Neuronal stem cell (in vitro differentiated cells): ENCODE results near the gene LDLRAP1.
A peak's percentile ranks its signal among the peaks of the same experiment; 100 is the strongest.
"Not testable (repeated sequence)": the region's sequence is repeated elsewhere in the genome, so short reads cannot be mapped to it uniquely, and the experiment has no call there.

Experiments used
- DNase-seq: peaks from one replicate; pipeline ENCODE4 v3.0.0-alpha.2; 2013; ENCODE audit warnings: low spot score
- H2AFZ ChIP-seq: one replicate; pipeline ENCODE4 v1.6.1; 2013; ENCODE audit warnings: mild to moderate bottlenecking, low read length, inconsistent platforms
- H2AK5ac ChIP-seq: 2 replicates; pipeline ENCODE4 v1.6.1; 2013; ENCODE audit warnings: low read depth, mild to moderate bottlenecking, inconsistent platforms, low read length, moderate library complexity, mixed read lengths
- H2BK120ac ChIP-seq: 2 replicates; pipeline ENCODE4 v1.6.1; 2013; ENCODE audit warnings: low read depth, mild to moderate bottlenecking, inconsistent platforms, low read length, moderate library complexity, mixed read lengths
- H2BK12ac ChIP-seq: one replicate; pipeline ENCODE4 v1.6.1; 2013; ENCODE audit warnings: low read length, inconsistent platforms
- H2BK15ac ChIP-seq: 2 replicates; pipeline ENCODE4 v1.6.1; 2013; ENCODE audit warnings: mild to moderate bottlenecking, low read length, inconsistent platforms, mixed read lengths
- H2BK5ac ChIP-seq: one replicate; pipeline ENCODE4 v1.6.1; 2013; ENCODE audit warnings: inconsistent platforms, mild to moderate bottlenecking, low read length, moderate library complexity
- H3K14ac ChIP-seq: one replicate; pipeline ENCODE4 v1.6.1; 2013; ENCODE audit warnings: low read length, inconsistent platforms
- H3K18ac ChIP-seq: 2 replicates; pipeline ENCODE4 v1.6.1; 2013; ENCODE audit warnings: low read length, inconsistent platforms
- H3K23ac ChIP-seq: 2 replicates; pipeline ENCODE4 v1.6.1; 2013; ENCODE audit warnings: low read depth, mild to moderate bottlenecking, mixed read lengths, low read length, inconsistent platforms; ENCODE audit not compliant: poor library complexity
- H3K27ac ChIP-seq: replicated peaks from 3 replicates; pipeline ENCODE4 v1.5.1; 2013; ENCODE audit warnings: low read length, inconsistent platforms
- H3K27me3 ChIP-seq, 3 experiments: 2 replicates each; pipeline ENCODE4 v1.6.1; 2013; ENCODE audit warnings: low read length in 3 of 3, mild to moderate bottlenecking in 2 of 3, inconsistent platforms in 1 of 3, low read depth in 1 of 3, mixed read lengths in 1 of 3, moderate library complexity in 1 of 3; ENCODE audit not compliant: control insufficient read depth in 3 of 3, insufficient read depth in 3 of 3
- H3K36me3 ChIP-seq, 2 donors: replicated peaks in 1 of 2; 2 replicates each; pipeline ENCODE4 v1.6.1; 2013; ENCODE audit warnings: low read length in 2 of 2; ENCODE audit not compliant: control insufficient read depth in 2 of 2, insufficient read depth in 2 of 2
- H3K4ac ChIP-seq: 2 replicates; pipeline ENCODE4 v1.6.1; 2013; ENCODE audit warnings: inconsistent platforms, mild to moderate bottlenecking, low read length, moderate library complexity
- H3K4me1 ChIP-seq, 2 donors: 1 replicate in 1 of 2; 2 replicates in 1 of 2; pipeline ENCODE4 v1.6.1; 2013; ENCODE audit warnings: low read length in 2 of 2, low read depth in 1 of 2; ENCODE audit not compliant: control insufficient read depth in 2 of 2, insufficient read depth in 1 of 2
- H3K4me2 ChIP-seq: one replicate; pipeline ENCODE4 v1.6.1; 2013; ENCODE audit warnings: mild to moderate bottlenecking, low read length, inconsistent platforms; ENCODE audit not compliant: insufficient read depth, poor library complexity, severe bottlenecking
- H3K4me3 ChIP-seq, 2 donors: 2 replicates each; pipeline ENCODE4 v1.5.1; 2013; ENCODE audit warnings: low read length in 2 of 2, mild to moderate bottlenecking in 2 of 2, inconsistent platforms in 1 of 2, moderate library complexity in 1 of 2
- H3K79me1 ChIP-seq: one replicate; pipeline ENCODE4 v1.6.1; 2013; ENCODE audit warnings: low read depth, mild to moderate bottlenecking, inconsistent platforms, low read length, moderate library complexity
- H3K9ac ChIP-seq: one replicate; pipeline ENCODE4 v1.6.1; 2013; ENCODE audit warnings: mild to moderate bottlenecking, low read depth, low read length, inconsistent platforms; ENCODE audit not compliant: poor library complexity
- H3K9me3 ChIP-seq, 2 donors: replicated peaks in 1 of 2; 2 replicates each; pipeline versions ENCODE3 to v1.6.1; 2013; ENCODE audit warnings: low read length in 2 of 2, mild to moderate bottlenecking in 2 of 2, inconsistent platforms in 1 of 2, low read depth in 1 of 2, mixed read lengths in 1 of 2, moderate library complexity in 1 of 2; ENCODE audit not compliant: control insufficient read depth in 2 of 2, insufficient read depth in 1 of 2
- H4K8ac ChIP-seq: one replicate; pipeline ENCODE4 v1.6.1; 2013; ENCODE audit warnings: low read depth, mild to moderate bottlenecking, inconsistent platforms, low read length, moderate library complexity
- H4K91ac ChIP-seq: one replicate; pipeline ENCODE4 v1.6.1; 2013; ENCODE audit warnings: low read length, low read depth, mild to moderate bottlenecking, inconsistent platforms; ENCODE audit not compliant: poor library complexity
- WGBS, 2 donors: extraction: QIAGEN DNeasy Blood & Tissue Kit; methylation state at CpG; one replicate each; pipeline ENCODE4 v1.1.7; 2013; ENCODE audit warnings: missing lambda C conversion rate in 2 of 2, mixed read lengths in 1 of 2; ENCODE audit not compliant: insufficient read length in 2 of 2, insufficient replicate concordance in 1 of 2; ENCODE audit errors: extremely low coverage in 2 of 2; 5-methylcytosine and 5-hydroxymethylcytosine counted together

Gene LDLRAP1

GRCh38 chr1:25583519-25584370 is 40.3 kb downstream of the LDLRAP1 start:
- no peak overlapping the region for H2BK5ac ChIP-seq
- peaks cover 0 to 6% of the 10 kb centered on the region in 2 donors for H3K9me3 ChIP-seq
- no peak overlapping the region for H4K8ac ChIP-seq
- H3K27ac ChIP-seq, result no peak overlapping the region
- no peak overlapping the region for H2BK15ac ChIP-seq
- H3K9ac ChIP-seq, result no peak overlapping the region
- no peaks in the 10 kb centered on the region for H3K36me3 ChIP-seq
- H4K91ac ChIP-seq, result no peak overlapping the region
- no peak overlapping the region for H3K4ac ChIP-seq
- H3K4me3 ChIP-seq, result no peak overlapping the region
- H2BK120ac ChIP-seq, result no peak overlapping the region
- no peaks in the 10 kb centered on the region for H3K79me1 ChIP-seq
- DNase-seq, result no peak
- no peak overlapping the region for H3K18ac ChIP-seq
- peaks cover 0 to 2% (median 0%) of the 10 kb centered on the region in 3 experiments for H3K27me3 ChIP-seq
- H3K4me1 ChIP-seq, result peaks cover 16 to 24% of the 10 kb centered on the region in 2 donors
- H3K4me2 ChIP-seq, result no peak overlapping the region
- H3K23ac ChIP-seq, result no peak overlapping the region
- H2AK5ac ChIP-seq, result no peak overlapping the region
- H2AFZ ChIP-seq, result no peak overlapping the region
- H3K14ac ChIP-seq, result no peak overlapping the region
- WGBS, 2 donors, result no CpG with 5 or more reads among the region's 14 CpGs
- no peak overlapping the region for H2BK12ac ChIP-seq

GRCh38 chr1:25586181-25586588 is 42.8 kb downstream of the LDLRAP1 start:
- Histone ChIP-seq H4K91ac (no peak overlapping the region), H3K18ac (peak overlapping the region; percentile 86), H4K8ac (peak overlapping the region; percentile 58), H3K4me3 (no peak overlapping the region), H2AFZ (peak overlapping the region; percentile 35), H2BK12ac (peak overlapping the region; percentile 82), H3K4me1 (peaks cover 13 to 16% of the 10 kb centered on the region in 2 donors), H2BK5ac (no peak overlapping the region), H2AK5ac (peak overlapping the region; percentile 57), H2BK15ac (no peak overlapping the region), H3K36me3 (no peaks in the 10 kb centered on the region), H3K23ac (peak overlapping the region; percentile 95), H3K9ac (peak overlapping the region; percentile 70), H2BK120ac (no peak overlapping the region), H3K14ac (no peak overlapping the region), H3K27ac (no peak overlapping the region), H3K4me2 (no peak overlapping the region), H3K27me3 (peaks cover 0 to 2% (median 0%) of the 10 kb centered on the region in 3 experiments), H3K79me1 (no peaks in the 10 kb centered on the region), H3K4ac (peak overlapping the region; percentile 77), H3K9me3 (peaks cover 0 to 6% of the 10 kb centered on the region in 2 donors)
- WGBS, 2 donors, result no CpG with 5 or more reads among the region's 16 CpGs
- DNase-seq, result no peak

- Histone ChIP-seq H4K91ac (no peak overlapping the region), H3K14ac (no peak overlapping the region), H3K23ac (no peak overlapping the region), H2BK12ac (no peak overlapping the region), H2BK15ac (no peak overlapping the region), H3K4me1 (peaks cover 6 to 16% of the 10 kb centered on the region in 2 donors), H3K4me3 (no peak overlapping the region), H2AK5ac (no peak overlapping the region), H3K27ac (no peak overlapping the region), H3K27me3 (peaks cover 0 to 2% (median 0%) of the 10 kb centered on the region in 3 experiments), H3K18ac (peak overlapping the region; percentile 29), H3K36me3 (no peaks in the 10 kb centered on the region), H3K79me1 (no peaks in the 10 kb centered on the region), H2BK5ac (no peak overlapping the region), H3K4ac (no peak overlapping the region), H3K9ac (no peak overlapping the region), H3K9me3 (peaks cover 0 to 6% of the 10 kb centered on the region in 2 donors), H2BK120ac (no peak overlapping the region), H4K8ac (no peak overlapping the region), H2AFZ (no peak overlapping the region), H3K4me2 (no peak overlapping the region)
- WGBS, 2 donors, result no CpG with 5 or more reads among the region's 8 CpGs
- no peak for DNase-seq
These were observed 43.9 kb downstream of the LDLRAP1 start for GRCh38 chr1:25587290-25587689.

GRCh38 chr1:25588224-25588623 is 44.8 kb downstream of the LDLRAP1 start:
- peaks cover 6 to 16% of the 10 kb centered on the region in 2 donors for H3K4me1 ChIP-seq
- not testable (repeated sequence) for H3K9me3 ChIP-seq, H3K4me2 ChIP-seq, H2BK12ac ChIP-seq, H3K27me3 ChIP-seq, H4K8ac ChIP-seq, H3K36me3 ChIP-seq, H2AFZ ChIP-seq, DNase-seq, H4K91ac ChIP-seq, H3K9ac ChIP-seq, H2BK15ac ChIP-seq, H3K18ac ChIP-seq, H3K4ac ChIP-seq, H3K79me1 ChIP-seq, H2BK5ac ChIP-seq, H2AK5ac ChIP-seq, H3K4me3 ChIP-seq, H3K14ac ChIP-seq, H3K27ac ChIP-seq, H3K23ac ChIP-seq, H2BK120ac ChIP-seq
- no CpG with 5 or more reads among the region's 7 CpGs for WGBS, 2 donors
